Astrocyte of the spinal cord (primary cell): ENCODE measurements around the gene ATRN.

Source experiments
- DNase-seq: peaks from one replicate; pipeline ENCODE4 v3.0.0; 2011; ENCODE audit warnings: low read depth, low spot score
- H3K4me3 ChIP-seq: 2 replicates; pipeline ENCODE4 v1.5.1; 2011; ENCODE audit warnings: low read depth, mild to moderate bottlenecking, low read length, moderate library complexity
- CTCF ChIP-seq: IDR thresholded peaks from 2 replicates; pipeline ENCODE4 v1.5.1; 2012; ENCODE audit warnings: low read depth, mild to moderate bottlenecking, low read length, inconsistent platforms
- in situ Hi-C: cut with HindIII; loops from 2 replicates; pipeline ENCODE4 v1.10.0; 2017; ENCODE audit warnings: low sequenced_read_pairs

ATRN gene

GRCh38 chr20:3655131-3655405 is 184.2 kb downstream of the ATRN start:
- H3K4me3 ChIP-seq: no peak overlapping the region
- DNase-seq: no peak
- in situ Hi-C loops: no loop called here
- no peak for TF ChIP-seq CTCF

- TF ChIP-seq CTCF: no peak
- no peak overlapping the region for H3K4me3 ChIP-seq
- in situ Hi-C loops: no loop called here
- no peak for DNase-seq
Measured at GRCh38 chr20:3658019-3658715, 187.3 kb downstream of the ATRN start.

- in situ Hi-C loops: no loop called here
- DNase-seq: no peak
- no peak for TF ChIP-seq CTCF
- H3K4me3 ChIP-seq: no peak overlapping the region
Measured at GRCh38 chr20:3658716-3659491, 188.1 kb downstream of the ATRN start.

GRCh38 chr20:3659492-3660261 is 188.9 kb downstream of the ATRN start:
- in situ Hi-C loops: no loop called here
- no peak overlapping the region for H3K4me3 ChIP-seq
- no peak for TF ChIP-seq CTCF
- DNase-seq: no peak

GRCh38 chr20:3660262-3661059 is 189.6 kb downstream of the ATRN start:
- TF ChIP-seq CTCF: no peak
- H3K4me3 ChIP-seq: no peak overlapping the region
- in situ Hi-C loops: no loop called here
- DNase-seq: no peak
